Hepatocyte (in vitro differentiated cells): ENCODE measurements around the gene ENPP4. TPM values are rescaled to one million over a fixed set of nuclear protein-coding genes. Genes with fewer than 3 reads are reported as not detected.
A peak's percentile ranks its signal among the peaks of the same experiment; 100 is the strongest.

Experiments used
- DNase-seq: peaks from one replicate; pipeline ENCODE4 v3.0.0-alpha.2; 2016; ENCODE audit warnings: low spot score
- H2AFZ ChIP-seq: fragments of 200-600 bp; sonication (generic); 2 replicates; pipeline ENCODE4 v1.6.0; 2016; ENCODE audit warnings: antibody characterized with exemption, mild to moderate bottlenecking
- H3K27ac ChIP-seq: fragments of 200-600 bp; sonication (generic); 2 replicates; pipeline ENCODE4 v1.5.1; 2016; ENCODE audit warnings: mild to moderate bottlenecking
- H3K27me3 ChIP-seq: fragments of 200-600 bp; sonication (generic); 2 replicates; pipeline ENCODE4 v1.6.1; 2016
- H3K36me3 ChIP-seq: fragments of 200-600 bp; sonication (generic); replicated peaks from 2 replicates; pipeline ENCODE4 v1.5.1; 2016; ENCODE audit warnings: low read depth; ENCODE audit not compliant: insufficient read depth
- H3K4me1 ChIP-seq: fragments of 200-600 bp; sonication (generic); 2 replicates; pipeline ENCODE4 v1.5.1; 2016; ENCODE audit warnings: mild to moderate bottlenecking, moderate library complexity; ENCODE audit not compliant: insufficient read depth
- H3K4me2 ChIP-seq: fragments of 200-600 bp; sonication (generic); 2 replicates; pipeline ENCODE4 v1.6.0; 2016
- H3K4me3 ChIP-seq: fragments of 200-600 bp; sonication (generic); 2 replicates; pipeline ENCODE4 v1.5.1; 2016; ENCODE audit warnings: mild to moderate bottlenecking
- H3K79me2 ChIP-seq: fragments of 200-600 bp; sonication (generic); 2 replicates; pipeline ENCODE4 v1.6.0; 2017; ENCODE audit warnings: mild to moderate bottlenecking
- H3K9me2 ChIP-seq: fragments of 200-600 bp; sonication (generic); replicated peaks from 2 replicates; pipeline ENCODE4 v1.6.0; 2017; ENCODE audit warnings: mild to moderate bottlenecking; ENCODE audit not compliant: insufficient read depth
- H3K9me3 ChIP-seq: fragments of 200-600 bp; sonication (generic); 2 replicates; pipeline ENCODE4 v1.5.1; 2016; ENCODE audit warnings: low read depth, mild to moderate bottlenecking
- H4K20me1 ChIP-seq: fragments of 200-600 bp; sonication (generic); 2 replicates; pipeline ENCODE4 v1.6.0; 2016; ENCODE audit warnings: mild to moderate bottlenecking; ENCODE audit not compliant: insufficient read depth, poor library complexity, severe bottlenecking
- CTCF ChIP-seq: fragments of 200-600 bp; sonication (generic); IDR thresholded peaks from 2 replicates; pipeline ENCODE4 v1.5.1; 2016; ENCODE audit warnings: antibody characterized with exemption, mild to moderate bottlenecking; ENCODE audit not compliant: poor library complexity
- EZH2 ChIP-seq: fragments of 200-600 bp; sonication (generic); IDR thresholded peaks from 2 replicates; pipeline ENCODE4 v1.6.1; 2016; ENCODE audit warnings: antibody characterized with exemption, mild to moderate bottlenecking, borderline replicate concordance
- EZH2phosphoT487 ChIP-seq: fragments of 200-600 bp; sonication (generic); IDR thresholded peaks from one replicate; pipeline ENCODE4 v1.6.1; 2018; ENCODE audit warnings: antibody characterized with exemption, mild to moderate bottlenecking, low read depth, moderate library complexity; ENCODE audit not compliant: unreplicated experiment, severe bottlenecking
- WGBS: methylation state at CpG from one replicate; pipeline ENCODE4 v1.1.6; 2016; ENCODE audit warnings: low lambda C conversion rate; ENCODE audit errors: missing lambda C conversion rate; 5-methylcytosine and 5-hydroxymethylcytosine counted together
- polyA plus RNA-seq: library from polyadenylated mRNA; unstranded; fragments of >200 nt; fragmentation: Nextera tagmentation; extraction: Ambion mirVana; gene quantifications from 2 replicates; pipeline ENCODE4 v1.2.1, GENCODE V29; 2016
- total RNA-seq: library from RNA; depleted of rRNA; stranded (reverse); fragments of >200 nt; gene quantifications from 2 replicates; pipeline ENCODE4 v1.2.3, GENCODE V29; 2014

Gene ENPP4
- total and polyA plus RNA-seq, 2 experiments from 2014 or later, result 3.5 to 12.2 TPM

GRCh38 chr6:46170357-46171289, 40.8 kb downstream of the ENPP4 start, which contains the start of gene ENPP5:
Gene ENPP5 (minus strand): TSS chr6:46170980. CDS start chr6:46168262, 2,718 bp downstream.
- Histone ChIP-seq H2AFZ (peak within 1 kb of the TSS; percentile 96), H3K4me1 (no peaks in the 10 kb centered on the region)

DNA sequence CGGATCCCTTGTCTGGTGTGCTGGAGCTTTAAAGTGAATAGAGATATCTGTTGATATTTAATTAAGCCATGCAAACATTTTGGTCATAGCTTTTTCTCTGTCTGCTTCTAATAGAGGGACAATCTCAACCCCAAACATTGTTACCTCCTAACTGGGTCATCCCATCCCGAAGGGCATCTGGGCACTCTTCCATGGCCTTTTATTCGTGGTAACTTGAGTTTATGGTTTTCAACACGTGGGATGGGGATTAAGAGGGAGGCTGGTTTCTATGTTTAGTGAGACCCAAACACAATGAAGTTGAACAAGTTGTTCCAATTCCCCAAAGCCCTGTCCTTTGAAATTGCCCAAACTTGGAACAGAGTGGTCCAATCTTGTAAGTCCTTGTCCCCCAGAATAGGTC, 42.4 kb downstream of the ENPP4 start:
- Histone ChIP-seq H3K4me3 (no peak overlapping the region), H3K27ac (no peak overlapping the region), H2AFZ (no peak overlapping the region), H3K36me3 (no peaks in the 10 kb centered on the region), H3K4me2 (no peak overlapping the region), H4K20me1 (no peaks in the 10 kb centered on the region), H3K27me3 (no peaks in the 10 kb centered on the region), H3K79me2 (peaks cover 2% of the 10 kb centered on the region), H3K9me3 (no peaks in the 10 kb centered on the region), H3K9me2 (no peaks in the 10 kb centered on the region), H3K4me1 (no peaks in the 10 kb centered on the region)
- no peak for DNase-seq
- TF ChIP-seq EZH2phosphoT487 (no peak), CTCF (no peak), EZH2 (no peak)
- 75% methylated on average over 4 of the region's 4 CpGs for WGBS

More at GRCh38 chr6:46170357-46171289, 40.8 kb downstream of the ENPP4 start, which contains the start of gene ENPP5:
- Histone ChIP-seq H3K4me2 (peak within 1 kb of the TSS; percentile 83), H4K20me1 (no peaks in the 10 kb centered on the region), H3K27me3 (no peaks in the 10 kb centered on the region), H3K36me3 (no peaks in the 10 kb centered on the region), H3K9me2 (no peaks in the 10 kb centered on the region), H3K79me2 (peaks cover 2% of the 10 kb centered on the region), H3K27ac (peak within 1 kb of the TSS; percentile 61), H3K4me3 (peak within 1 kb of the TSS; percentile 79), H3K9me3 (no peaks in the 10 kb centered on the region)
- under 1% methylated on average over 45 of the region's 49 CpGs for WGBS
- DNase-seq, result peak; percentile 93
- TF ChIP-seq EZH2phosphoT487, result no peak
- TF ChIP-seq EZH2, result no peak
- TF ChIP-seq CTCF, result no peak

DNA sequence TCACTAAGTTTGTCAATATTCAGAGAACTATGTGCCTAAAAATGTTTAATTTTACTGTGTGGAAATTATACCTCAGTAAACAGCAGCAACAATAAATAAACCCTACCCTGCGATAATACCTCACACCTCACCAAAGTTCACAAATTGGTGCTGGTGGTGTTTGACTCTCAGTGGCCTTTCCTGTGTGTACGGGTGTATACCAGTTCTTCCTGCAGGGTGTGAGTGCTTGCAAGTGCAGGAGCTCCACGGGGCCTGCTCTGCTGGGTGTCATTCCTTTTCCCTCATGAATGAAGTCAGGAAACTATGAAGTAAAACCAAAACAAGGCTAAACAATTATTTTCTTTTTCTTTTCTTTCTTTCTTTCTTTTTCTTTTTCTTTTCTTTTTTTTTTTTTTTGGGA, 45.1 kb downstream of the ENPP4 start:
- Histone ChIP-seq H3K4me1 (no peaks in the 10 kb centered on the region), H3K9me2 (no peaks in the 10 kb centered on the region), H4K20me1 (no peaks in the 10 kb centered on the region), H3K4me3 (no peak overlapping the region), H3K36me3 (no peaks in the 10 kb centered on the region), H3K27me3 (no peaks in the 10 kb centered on the region), H3K4me2 (no peak overlapping the region), H3K79me2 (no peaks in the 10 kb centered on the region), H3K9me3 (no peaks in the 10 kb centered on the region), H2AFZ (no peak overlapping the region), H3K27ac (no peak overlapping the region)
- WGBS, result 81% methylated on average over 3 of the region's 3 CpGs
- no peak for DNase-seq
- no peak for TF ChIP-seq EZH2

- no peak for DNase-seq
- Histone ChIP-seq H3K9me2 (no peaks in the 10 kb centered on the region), H3K36me3 (no peaks in the 10 kb centered on the region), H2AFZ (no peak overlapping the region), H4K20me1 (no peaks in the 10 kb centered on the region), H3K27me3 (no peaks in the 10 kb centered on the region), H3K4me2 (no peak overlapping the region), H3K4me3 (no peak overlapping the region), H3K9me3 (no peaks in the 10 kb centered on the region), H3K4me1 (no peaks in the 10 kb centered on the region), H3K79me2 (no peaks in the 10 kb centered on the region), H3K27ac (no peak overlapping the region)
- WGBS, result 89% methylated on average over 4 of the region's 4 CpGs
- no peak for TF ChIP-seq CTCF
- no peak for TF ChIP-seq EZH2
- TF ChIP-seq EZH2phosphoT487, result no peak
These were observed 45.7 kb downstream of the ENPP4 start for GRCh38 chr6:46175446-46175845.
